ENCODE results near the gene PLPPR3.

The PLPPR3 gene

GRCh38 chr19:778910-779653 lies 42.7 kb downstream of the PLPPR3 start:
- no peak overlapping the region for H3K4me3 ChIP-seq (ENCODE audit: control insufficient read depth, low read depth, low read length)
- peak; percentile 96 for DNase-seq (ENCODE audit: low read depth)
- no peak for TF ChIP-seq CTCF (conservative IDR thresholded peaks at IDR 0.05; ENCODE audit: control insufficient read depth, insufficient read depth, low read depth, low read length)

GRCh38 chr19:776549-776948 lies 45.2 kb downstream of the PLPPR3 start:
- TF ChIP-seq CTCF (conservative IDR thresholded peaks at IDR 0.05; ENCODE audit: control insufficient read depth, insufficient read depth, low read depth, low read length), result no peak
- no peak overlapping the region for H3K4me3 ChIP-seq (ENCODE audit: control insufficient read depth, low read depth, low read length)
- DNase-seq (ENCODE audit: low read depth), result no peak

DNA sequence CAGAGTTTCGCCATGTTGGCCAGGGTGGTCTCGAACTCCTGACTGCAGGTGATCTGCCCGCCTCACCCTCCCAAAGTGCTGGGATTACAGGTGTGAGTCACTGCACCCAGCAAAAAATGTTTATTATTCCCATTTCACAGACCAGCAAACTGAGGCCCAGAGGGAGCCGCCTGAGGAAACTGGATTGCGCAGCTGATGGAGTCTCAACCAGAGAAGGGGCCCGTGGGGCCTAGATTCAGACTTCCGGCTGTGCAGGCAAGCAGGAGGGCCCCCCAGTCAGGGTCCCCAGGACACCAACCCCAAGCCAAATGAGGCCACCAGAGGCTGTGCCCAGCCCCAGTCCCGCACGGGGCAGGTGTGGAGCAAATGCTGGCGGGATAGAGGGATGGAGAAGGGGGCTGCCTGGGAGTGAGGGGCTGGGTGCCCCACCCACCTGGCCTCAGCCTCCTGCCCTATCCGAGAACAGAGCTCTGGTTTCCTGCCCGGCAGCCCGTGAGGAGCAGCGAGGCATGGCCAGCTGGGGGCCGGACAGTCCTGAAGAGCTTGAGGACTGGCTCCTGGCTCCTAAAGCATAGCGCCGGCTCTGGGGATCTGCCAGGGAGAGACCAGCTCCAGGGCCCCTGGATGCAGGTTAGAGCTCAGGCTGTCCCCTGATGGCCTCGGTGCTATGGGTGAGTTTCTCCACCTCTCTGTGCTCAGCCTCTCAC lies 48.9 kb downstream of the PLPPR3 start:
- H3K4me3 ChIP-seq (ENCODE audit: control insufficient read depth, low read depth, low read length), result no peak overlapping the region
- no peak for DNase-seq (ENCODE audit: low read depth)
- TF ChIP-seq CTCF (conservative IDR thresholded peaks at IDR 0.05; ENCODE audit: control insufficient read depth, insufficient read depth, low read depth, low read length), result no peak

DNA sequence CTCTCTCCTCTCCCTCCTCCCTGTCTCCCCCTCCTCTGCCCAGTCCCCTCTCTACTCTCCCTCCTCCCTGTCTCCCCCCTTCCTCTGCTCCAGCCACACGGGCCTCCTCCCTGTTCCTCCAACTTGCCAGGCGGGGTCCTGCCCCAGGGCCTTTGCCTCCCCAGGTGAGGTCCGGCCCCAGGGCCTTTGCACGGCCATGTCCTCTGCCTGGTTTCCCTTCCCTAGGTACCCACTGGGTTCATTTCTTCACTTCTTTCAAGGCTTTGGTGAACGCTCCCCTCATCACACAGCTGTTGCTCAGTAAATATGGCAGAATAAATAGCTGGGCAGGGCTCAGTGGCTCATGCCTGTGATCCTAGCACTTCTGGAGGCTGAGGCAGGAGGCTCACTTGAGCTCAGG lies 49.7 kb downstream of the PLPPR3 start:
- TF ChIP-seq CTCF (conservative IDR thresholded peaks at IDR 0.05; ENCODE audit: control insufficient read depth, insufficient read depth, low read depth, low read length), result no peak
- no peak overlapping the region for H3K4me3 ChIP-seq (ENCODE audit: control insufficient read depth, low read depth, low read length)
- no peak for DNase-seq (ENCODE audit: low read depth)

DNA sequence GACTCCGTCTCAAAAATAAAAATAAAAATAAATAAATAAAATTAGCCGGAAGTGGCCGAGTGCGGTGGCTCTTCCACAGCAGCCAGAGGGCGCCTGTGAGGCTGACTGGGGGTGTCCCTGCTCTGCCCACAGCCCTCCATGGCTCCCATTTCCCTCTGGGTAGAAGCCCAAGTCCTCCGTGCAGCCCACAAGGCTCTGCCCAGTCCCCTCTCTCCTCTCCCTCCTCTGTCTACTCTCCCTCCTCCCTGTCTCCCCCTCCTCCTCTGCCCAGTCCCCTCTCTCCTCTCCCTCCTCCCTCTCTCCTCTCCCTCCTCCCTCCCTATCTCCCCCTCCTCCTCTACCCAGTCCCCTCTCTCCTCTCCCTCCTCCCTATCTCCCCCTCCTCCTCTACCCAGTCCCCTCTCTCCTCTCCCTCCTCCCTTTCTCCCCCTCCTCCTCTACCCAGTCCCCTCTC lies 50.4 kb downstream of the PLPPR3 start:
- DNase-seq (ENCODE audit: low read depth), result peak; percentile 55
- no peak overlapping the region for H3K4me3 ChIP-seq (ENCODE audit: control insufficient read depth, low read depth, low read length)
- peak; percentile 63 for TF ChIP-seq CTCF (conservative IDR thresholded peaks at IDR 0.05; ENCODE audit: control insufficient read depth, insufficient read depth, low read depth, low read length)

- TF ChIP-seq CTCF (conservative IDR thresholded peaks at IDR 0.05; ENCODE audit: control insufficient read depth, insufficient read depth, low read depth, low read length), result no peak
- no peak overlapping the region for H3K4me3 ChIP-seq (ENCODE audit: control insufficient read depth, low read depth, low read length)
- DNase-seq (ENCODE audit: low read depth), result no peak
Measured at GRCh38 chr19:769616-770015, 52.1 kb downstream of the PLPPR3 start.

Measured in fibroblast of mammary gland (primary cell).